OCI-LY1 (cell line): ENCODE data around the gene ZNF443.
A peak's percentile ranks its signal among the peaks of the same experiment; 100 is the strongest.
"Not testable (repeated sequence)": the region's sequence is repeated elsewhere in the genome, so short reads cannot be mapped to it uniquely, and the experiment has no call there.

Experiments
- H2AFZ ChIP-seq: fragments of 200-600 bp; sonication (generic), shearing (Covaris generic); 2 replicates; pipeline ENCODE4 v1.6.0; 2014; ENCODE audit warnings: antibody characterized with exemption, mild to moderate bottlenecking, low read length
- H3F3A ChIP-seq: fragments of 200-600 bp; sonication (generic), shearing (Covaris generic); 2 replicates; pipeline ENCODE4 v1.6.0; 2014; ENCODE audit warnings: mild to moderate bottlenecking, antibody characterized with exemption, low read length, moderate library complexity; ENCODE audit not compliant: insufficient read depth
- H3K27ac ChIP-seq: fragments of 200-600 bp; sonication (generic); 2 replicates; pipeline ENCODE4 v1.5.1; 2014; ENCODE audit warnings: low read length, mixed run types, mild to moderate bottlenecking, low read depth; ENCODE audit not compliant: poor library complexity, severe bottlenecking
- H3K27me3 ChIP-seq: fragments of 200-600 bp; sonication (generic); 2 replicates; pipeline ENCODE4 v1.6.0; 2014; ENCODE audit warnings: antibody characterized with exemption, mild to moderate bottlenecking, low read length, moderate library complexity; ENCODE audit not compliant: insufficient read depth
- H3K36me3 ChIP-seq: fragments of 200-600 bp; sonication (generic); 2 replicates; pipeline ENCODE4 v1.6.1; 2014; ENCODE audit warnings: mild to moderate bottlenecking, antibody characterized with exemption, low read length, moderate library complexity, mixed read lengths; ENCODE audit not compliant: insufficient read depth
- H3K4me1 ChIP-seq: fragments of 200-600 bp; sonication (generic); 2 replicates; pipeline ENCODE4 v1.5.1; 2014; ENCODE audit warnings: mild to moderate bottlenecking, low read length, moderate library complexity; ENCODE audit not compliant: insufficient read depth, severe bottlenecking
- H3K4me2 ChIP-seq: fragments of 200-600 bp; sonication (generic), shearing (Covaris generic); 2 replicates; pipeline ENCODE4 v1.6.1; 2014; ENCODE audit warnings: low read length
- H3K4me3 ChIP-seq: fragments of 200-600 bp; sonication (generic); 2 replicates; pipeline ENCODE4 v1.5.1; 2014; ENCODE audit warnings: low read length, low read depth, mild to moderate bottlenecking, mixed read lengths; ENCODE audit not compliant: poor library complexity, severe bottlenecking
- H3K79me2 ChIP-seq: fragments of 200-600 bp; shearing (Covaris generic); 2 replicates; pipeline ENCODE4 v1.6.1; 2016; ENCODE audit warnings: mixed run types, low read length, mixed read lengths; ENCODE audit not compliant: insufficient read depth
- H3K9ac ChIP-seq: fragments of 200-600 bp; sonication (generic), shearing (Covaris generic); 2 replicates; pipeline ENCODE4 v1.6.1; 2014; ENCODE audit warnings: mild to moderate bottlenecking, low read length, mixed read lengths
- H3K9me2 ChIP-seq: fragments of 200-600 bp; sonication (generic), shearing (Covaris generic); 2 replicates; pipeline ENCODE4 v1.6.1; 2014; ENCODE audit warnings: low read depth, mild to moderate bottlenecking, low read length, mixed read lengths
- H3K9me3 ChIP-seq: fragments of 200-600 bp; shearing (Covaris generic); 2 replicates; pipeline ENCODE4 v1.6.1; 2014; ENCODE audit warnings: low read length, mixed read lengths
- H4K20me1 ChIP-seq: fragments of 200-600 bp; sonication (generic), shearing (Covaris generic); 2 replicates; pipeline ENCODE4 v1.6.0; 2016; ENCODE audit warnings: mild to moderate bottlenecking, low read length; ENCODE audit not compliant: insufficient read depth
- CTCF ChIP-seq: fragments of 200-600 bp; sonication (generic), shearing (Covaris generic); IDR thresholded peaks from 2 replicates; pipeline ENCODE4 v1.5.1; 2017; ENCODE audit warnings: mild to moderate bottlenecking, antibody characterized with exemption, low read length, moderate library complexity, mixed read lengths
- EZH2 ChIP-seq: fragments of 200-600 bp; sonication (generic), shearing (Covaris generic); IDR thresholded peaks from 2 replicates; pipeline ENCODE4 v1.8.0; 2017; ENCODE audit warnings: borderline replicate concordance, mixed run types, mild to moderate bottlenecking, antibody characterized with exemption, low read length, moderate library complexity, mixed read lengths

The ZNF443 gene

DNA sequence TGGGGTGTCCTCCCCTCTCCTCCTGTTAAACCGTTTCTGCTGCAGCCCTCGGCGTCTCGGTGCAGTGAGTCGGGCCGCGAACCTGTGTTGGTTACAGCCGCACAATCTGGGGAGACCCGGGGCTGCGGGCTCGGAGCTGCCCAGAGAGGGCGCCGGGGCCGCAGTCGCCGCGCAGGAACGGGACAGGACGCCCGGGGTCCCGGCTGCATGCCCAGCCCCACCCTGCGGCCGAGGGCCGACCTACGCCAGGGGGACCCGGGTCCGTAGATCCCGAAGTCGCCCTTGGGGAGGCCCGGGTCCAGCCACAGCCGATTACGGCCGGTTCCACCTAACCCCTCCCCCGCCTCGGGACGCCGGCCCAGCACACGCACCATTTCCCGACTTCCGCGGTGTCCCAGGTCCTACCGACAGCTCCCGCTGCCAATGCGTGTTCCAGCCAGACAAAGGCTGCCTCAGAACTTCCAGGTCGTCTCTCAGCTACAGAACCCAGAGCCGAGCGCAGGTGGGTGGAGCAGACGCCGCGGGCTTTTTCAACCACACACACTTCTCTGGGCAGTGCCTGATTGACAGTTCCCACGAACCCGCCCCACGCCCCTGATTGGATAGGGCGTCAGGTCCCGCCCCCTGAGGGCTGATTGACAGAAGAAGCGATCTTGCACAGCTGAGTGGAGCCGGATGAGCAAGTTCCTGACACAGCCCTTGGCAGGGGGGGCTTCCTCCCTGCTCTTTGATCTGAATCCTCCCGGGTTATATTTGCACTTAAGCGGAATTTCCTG, at the start of gene ZNF443:
TSS of gene ZNF443 (minus strand) at position 481 of the 776 bp plus-strand sequence. CDS start at position 374, 107 bp downstream.
- no peaks in the 10 kb centered on the region for H3K79me2 ChIP-seq
- peak within 1 kb of the TSS; percentile 98 for H3K4me2 ChIP-seq
- H3K9me2 ChIP-seq = no peaks in the 10 kb centered on the region
- H3K36me3 ChIP-seq = no peaks in the 10 kb centered on the region
- no peaks in the 10 kb centered on the region for H3K27me3 ChIP-seq
- no peaks in the 10 kb centered on the region for H4K20me1 ChIP-seq
- H3K9me3 ChIP-seq = no peaks in the 10 kb centered on the region
- H3F3A ChIP-seq = no peaks in the 10 kb centered on the region
- no peaks in the 10 kb centered on the region for H3K4me1 ChIP-seq
- peak within 1 kb of the TSS; percentile 95 for H3K4me3 ChIP-seq
- TF ChIP-seq CTCF (no peak), EZH2 (no peak)
- H3K9ac ChIP-seq = peak within 1 kb of the TSS; percentile 86
- peak within 1 kb of the TSS; percentile 13 for H3K27ac ChIP-seq
- peak within 1 kb of the TSS; percentile 34; the same call in 1 of the 2 replicates for H2AFZ ChIP-seq

GRCh38 chr19:12486265-12486783, 45.5 kb upstream of the ZNF443 start:
- H3K4me2 ChIP-seq, H3K9me2 ChIP-seq, H3K36me3 ChIP-seq, H3K9me3 ChIP-seq, H3K27ac ChIP-seq, H4K20me1 ChIP-seq, H3K4me3 ChIP-seq, H3K27me3 ChIP-seq, H2AFZ ChIP-seq, H3F3A ChIP-seq, H3K9ac ChIP-seq, H3K79me2 ChIP-seq: not testable (repeated sequence)
- peaks cover 28% of the 10 kb centered on the region for H3K4me1 ChIP-seq

GRCh38 chr19:12485571-12485970, 44.8 kb upstream of the ZNF443 start:
- Histone ChIP-seq H3K9ac (no peak overlapping the region), H2AFZ (no peak overlapping the region), H3K9me2 (no peaks in the 10 kb centered on the region), H3K4me1 (peaks cover 28% of the 10 kb centered on the region), H3K36me3 (no peaks in the 10 kb centered on the region; the same call in 1 of the 2 replicates), H3F3A (no peaks in the 10 kb centered on the region), H3K27ac (no peak overlapping the region), H3K79me2 (peaks cover 8% of the 10 kb centered on the region), H3K9me3 (peaks cover 3% of the 10 kb centered on the region; the same call in 1 of the 2 replicates), H4K20me1 (no peaks in the 10 kb centered on the region), H3K4me3 (no peak overlapping the region), H3K4me2 (peak overlapping the region; percentile 89; the same call in 1 of the 2 replicates), H3K27me3 (no peaks in the 10 kb centered on the region)
- TF ChIP-seq EZH2 = no peak
- no peak for TF ChIP-seq CTCF
